ENCODE results near the gene LIN28B.

GRCh38 chr6:104943781-104944180, 13.1 kb upstream of the LIN28B start:
- TF ChIP-seq CTCF (IDR thresholded peaks at IDR 0.05) (no peak), POLR2A (IDR thresholded peaks at IDR 0.05) (no peak)
